ENCODE results near the gene DOK6. TPM values are rescaled to one million over a fixed set of nuclear protein-coding genes. Genes with fewer than 3 reads are reported as not detected.

The DOK6 gene
- total and polyA plus RNA-seq, 10 of the 15 experiments (the other 5 are each of a cell fraction or from before 2014, with no cell fraction given) = 0.01 to 0.09 (median 0.04) TPM; not detected in 4

DNA sequence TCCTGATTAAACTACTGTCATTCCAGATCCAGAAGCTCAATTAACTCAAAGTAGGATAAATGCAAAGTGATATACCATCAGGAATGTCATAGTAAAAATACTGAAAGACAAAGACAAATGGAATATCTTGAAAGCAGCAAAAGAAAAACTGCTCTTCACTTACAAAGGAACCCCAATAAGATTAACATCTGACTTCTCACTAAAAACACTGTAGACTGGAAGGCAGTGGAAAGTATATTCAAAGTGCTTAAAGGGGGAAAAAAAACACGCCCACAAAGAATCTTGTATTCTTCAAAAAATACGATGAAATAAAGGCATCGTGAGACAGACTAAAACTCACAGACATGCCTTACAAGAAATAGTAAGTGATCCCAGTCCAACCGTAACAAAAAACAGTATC is 195.7 kb downstream of the DOK6 start:
- no peaks in the 10 kb centered on the region for H3K36me3 ChIP-seq (ENCODE audit: control insufficient read depth in 2 of 2, insufficient read depth in 2 of 2, low read length in 1 of 2)
- DNase-seq (ENCODE audit: low read depth, low spot score) (no peak), ATAC-seq (no peak), FAIRE-seq (no peak)
- in situ Hi-C loops (cut with MboI) (no loop called here), intact Hi-C loops (cut with micrococcal nuclease; ENCODE audit: unreplicated experiment) (no loop called here)
- no peak overlapping the region for H3K27ac ChIP-seq (ENCODE audit: control insufficient read depth, insufficient read depth)
- H3K79me2 ChIP-seq (ENCODE audit: control insufficient read depth, insufficient read depth, low read length) = no peaks in the 10 kb centered on the region
- no peak overlapping the region for H2AFZ ChIP-seq (ENCODE audit: control insufficient read depth, low read depth, low read length)
- no peak for TF ChIP-seq SIN3A (IDR thresholded peaks at IDR 0.05; ENCODE audit: low read depth, low read length)
- peak; percentile 32; the same call in 1 of the 2 replicates for TF ChIP-seq CBX5 (IDR thresholded peaks at IDR 0.05; ENCODE audit: low read depth)
- 29% methylated on average over 4 of the region's 4 CpGs for WGBS (ENCODE audit: insufficient coverage, insufficient replicate concordance, low lambda C conversion rate, missing lambda C conversion rate)
- POLR2A ChIA-PET = no interaction called here
- H3K4me3 ChIP-seq = no peak overlapping the region
- RAD21 ChIA-PET (ENCODE audit: unreplicated experiment) = no interaction called here
- CTCF ChIA-PET = no interaction called here
- H3K9ac ChIP-seq (ENCODE audit: control insufficient read depth, insufficient read depth, low read length) = no peak overlapping the region
- SMC1A ChIA-PET (ENCODE audit: uncharacterized antibody, unreplicated experiment) = interaction anchor here (0.7 to 1.3 kb wide), 2 partner anchors 8 to 72 kb away, joined by 3 to 4 read pairs; no protein-coding TSS in a partner anchor
- no peaks in the 10 kb centered on the region for H3K9me3 ChIP-seq (replicated peaks; ENCODE audit: control insufficient read depth, insufficient read depth, low read length)
- BruUV-seq (replicated peaks) = no TSS peak
- H3K4me2 ChIP-seq (ENCODE audit: control insufficient read depth, insufficient read depth) = no peak overlapping the region
- no peaks in the 10 kb centered on the region for H3K4me1 ChIP-seq (ENCODE audit: control insufficient read depth, insufficient read depth, low read length)
- H3K27me3 ChIP-seq (replicated peaks in 1 of 2; ENCODE audit: control insufficient read depth in 2 of 2, insufficient read depth in 2 of 2, low read length in 1 of 2) = no peaks in the 10 kb centered on the region
- no peaks in the 10 kb centered on the region for H4K20me1 ChIP-seq (ENCODE audit: control insufficient read depth, insufficient read depth)

DNA sequence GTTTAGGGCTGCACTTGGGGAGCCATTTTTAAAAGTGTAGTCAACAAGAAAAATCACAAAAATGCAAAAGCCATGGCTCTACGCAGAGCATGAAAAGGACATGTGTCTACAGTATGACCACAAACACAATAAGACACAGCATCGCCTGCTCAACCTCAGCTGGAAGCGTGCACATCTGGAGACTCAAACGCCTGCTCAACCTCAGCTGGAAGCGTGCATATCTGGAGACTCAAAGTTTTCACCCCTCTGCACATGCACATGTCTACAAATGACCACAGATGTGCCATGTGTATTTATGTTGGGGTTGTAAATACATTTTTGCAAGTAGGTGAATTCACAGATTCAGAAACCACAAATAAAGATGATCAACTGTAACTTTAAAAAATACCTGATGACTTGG is 196.9 kb downstream of the DOK6 start:
- no peak overlapping the region for H3K27ac ChIP-seq (ENCODE audit: control insufficient read depth, insufficient read depth)
- H4K20me1 ChIP-seq (ENCODE audit: control insufficient read depth, insufficient read depth) = no peaks in the 10 kb centered on the region
- DNase-seq (ENCODE audit: low read depth, low spot score) (no peak), ATAC-seq (no peak), FAIRE-seq (no peak)
- CTCF ChIA-PET = interaction anchor here (0.9 kb wide), 1 partner anchor 10 kb away, joined by 3 read pairs; no protein-coding TSS in a partner anchor
- H3K4me2 ChIP-seq (ENCODE audit: control insufficient read depth, insufficient read depth) = no peak overlapping the region
- SMC1A ChIA-PET (ENCODE audit: uncharacterized antibody, unreplicated experiment) = interaction anchor here (1.3 kb wide), 1 partner anchor 9 kb away, joined by 4 read pairs; no protein-coding TSS in a partner anchor
- in situ Hi-C loops (cut with MboI) (no loop called here), intact Hi-C loops (cut with micrococcal nuclease; ENCODE audit: unreplicated experiment) (no loop called here)
- no peak overlapping the region for H2AFZ ChIP-seq (ENCODE audit: control insufficient read depth, low read depth, low read length)
- no peaks in the 10 kb centered on the region for H3K36me3 ChIP-seq (ENCODE audit: control insufficient read depth in 2 of 2, insufficient read depth in 2 of 2, low read length in 1 of 2)
- no TSS peak for BruUV-seq (replicated peaks)
- WGBS (ENCODE audit: insufficient coverage, insufficient replicate concordance, low lambda C conversion rate, missing lambda C conversion rate) = 36% methylated on average over 5 of the region's 5 CpGs
- POLR2A ChIA-PET = no interaction called here
- RAD21 ChIA-PET (ENCODE audit: unreplicated experiment) = no interaction called here
- H3K27me3 ChIP-seq (replicated peaks in 1 of 2; ENCODE audit: control insufficient read depth in 2 of 2, insufficient read depth in 2 of 2, low read length in 1 of 2) = no peaks in the 10 kb centered on the region
- TF ChIP-seq, protein P1, sequence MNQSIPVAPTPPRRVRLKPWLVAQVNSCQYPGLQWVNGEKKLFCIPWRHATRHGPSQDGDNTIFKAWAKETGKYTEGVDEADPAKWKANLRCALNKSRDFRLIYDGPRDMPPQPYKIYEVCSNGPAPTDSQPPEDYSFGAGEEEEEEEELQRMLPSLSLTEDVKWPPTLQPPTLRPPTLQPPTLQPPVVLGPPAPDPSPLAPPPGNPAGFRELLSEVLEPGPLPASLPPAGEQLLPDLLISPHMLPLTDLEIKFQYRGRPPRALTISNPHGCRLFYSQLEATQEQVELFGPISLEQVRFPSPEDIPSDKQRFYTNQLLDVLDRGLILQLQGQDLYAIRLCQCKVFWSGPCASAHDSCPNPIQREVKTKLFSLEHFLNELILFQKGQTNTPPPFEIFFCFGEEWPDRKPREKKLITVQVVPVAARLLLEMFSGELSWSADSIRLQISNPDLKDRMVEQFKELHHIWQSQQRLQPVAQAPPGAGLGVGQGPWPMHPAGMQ (IDR thresholded peaks at IDR 0.05; ENCODE audit: borderline replicate concordance) = no peak
- no peak for TF ChIP-seq SMC3 (IDR thresholded peaks at IDR 0.05; ENCODE audit: borderline replicate concordance, low read length)
- TF ChIP-seq, protein P2, sequence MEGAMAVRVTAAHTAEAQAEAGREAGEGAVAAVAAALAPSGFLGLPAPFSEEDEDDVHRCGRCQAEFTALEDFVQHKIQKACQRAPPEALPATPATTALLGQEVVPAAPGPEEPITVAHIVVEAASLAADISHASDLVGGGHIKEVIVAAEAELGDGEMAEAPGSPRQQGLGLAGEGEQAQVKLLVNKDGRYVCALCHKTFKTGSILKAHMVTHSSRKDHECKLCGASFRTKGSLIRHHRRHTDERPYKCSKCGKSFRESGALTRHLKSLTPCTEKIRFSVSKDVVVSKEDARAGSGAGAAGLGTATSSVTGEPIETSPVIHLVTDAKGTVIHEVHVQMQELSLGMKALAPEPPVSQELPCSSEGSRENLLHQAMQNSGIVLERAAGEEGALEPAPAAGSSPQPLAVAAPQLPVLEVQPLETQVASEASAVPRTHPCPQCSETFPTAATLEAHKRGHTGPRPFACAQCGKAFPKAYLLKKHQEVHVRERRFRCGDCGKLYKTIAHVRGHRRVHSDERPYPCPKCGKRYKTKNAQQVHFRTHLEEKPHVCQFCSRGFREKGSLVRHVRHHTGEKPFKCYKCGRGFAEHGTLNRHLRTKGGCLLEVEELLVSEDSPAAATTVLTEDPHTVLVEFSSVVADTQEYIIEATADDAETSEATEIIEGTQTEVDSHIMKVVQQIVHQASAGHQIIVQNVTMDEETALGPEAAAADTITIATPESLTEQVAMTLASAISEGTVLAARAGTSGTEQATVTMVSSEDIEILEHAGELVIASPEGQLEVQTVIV (IDR thresholded peaks at IDR 0.05; ENCODE audit: borderline replicate concordance, partially characterized antibody) = no peak
- TF ChIP-seq CHD1 (IDR thresholded peaks at IDR 0.05; ENCODE audit: low read depth, low read length) = no peak
- TF ChIP-seq, protein P3, sequence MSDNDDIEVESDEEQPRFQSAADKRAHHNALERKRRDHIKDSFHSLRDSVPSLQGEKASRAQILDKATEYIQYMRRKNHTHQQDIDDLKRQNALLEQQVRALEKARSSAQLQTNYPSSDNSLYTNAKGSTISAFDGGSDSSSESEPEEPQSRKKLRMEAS (IDR thresholded peaks at IDR 0.05; ENCODE audit: low read depth, low read length) = no peak
- TF ChIP-seq ESRRA (IDR thresholded peaks at IDR 0.05; ENCODE audit: low read length) = no peak
- no peak for TF ChIP-seq RBBP5 (conservative IDR thresholded peaks at IDR 0.05)
- no peaks in the 10 kb centered on the region for H3K9me3 ChIP-seq (replicated peaks; ENCODE audit: control insufficient read depth, insufficient read depth, low read length)
- H3K9ac ChIP-seq (ENCODE audit: control insufficient read depth, insufficient read depth, low read length) = no peak overlapping the region
- H3K79me2 ChIP-seq (ENCODE audit: control insufficient read depth, insufficient read depth, low read length) = no peaks in the 10 kb centered on the region
- H3K4me3 ChIP-seq = no peak overlapping the region
- no peaks in the 10 kb centered on the region for H3K4me1 ChIP-seq (ENCODE audit: control insufficient read depth, insufficient read depth, low read length)
